Naive B cell (primary cell): ENCODE results near the gene ANKUB1. TPM values are rescaled to one million over a fixed set of nuclear protein-coding genes. Genes with fewer than 3 reads are reported as not detected.

ENCODE experiments used
- polyA plus RNA-seq, 6 donors: library from polyadenylated mRNA; unstranded; fragments of 300-500 nt; fragmentation: Illumina TruSeq; gene quantifications; one replicate each; pipeline ENCODE4 v1.2.3, GENCODE V29; 2021; ENCODE audit warnings: low read depth in 6 of 6

ANKUB1 gene
- polyA plus RNA-seq, 6 donors from 2014 or later = 0.35 to 2.6 (median 0.71) TPM; not detected in 3

Other genes starting within 250 kb of the ANKUB1 start
- gene WWTR1, start 134.5 kb downstream of the ANKUB1 start, polyA plus RNA-seq = under 1 TPM in 1 of 6 donors, not detected in 5; 0.61 TPM
- 10 to 100 TPM; 59.9 to 80.5 (median 71.2) TPM for gene COMMD2, start 40.1 kb downstream of the ANKUB1 start, polyA plus RNA-seq
- 100 to 1,000 TPM; 162 to 235 (median 220) TPM for gene RNF13, start 20.7 kb upstream of the ANKUB1 start, polyA plus RNA-seq
- gene PFN2, start 178.3 kb upstream of the ANKUB1 start, polyA plus RNA-seq = 1 to 10 TPM in 5 of 6 donors, under 1 TPM in 1; 0.79 to 5.2 (median 2.1) TPM